Measurements from ENCODE around the gene GMEB2. TPM values are rescaled to one million over a fixed set of nuclear protein-coding genes. Genes with fewer than 3 reads are reported as not detected.

The GMEB2 gene
- total RNA-seq, 8 experiments from 2014 or later: 5.6 to 11.8 (median 8.4) TPM

DNA sequence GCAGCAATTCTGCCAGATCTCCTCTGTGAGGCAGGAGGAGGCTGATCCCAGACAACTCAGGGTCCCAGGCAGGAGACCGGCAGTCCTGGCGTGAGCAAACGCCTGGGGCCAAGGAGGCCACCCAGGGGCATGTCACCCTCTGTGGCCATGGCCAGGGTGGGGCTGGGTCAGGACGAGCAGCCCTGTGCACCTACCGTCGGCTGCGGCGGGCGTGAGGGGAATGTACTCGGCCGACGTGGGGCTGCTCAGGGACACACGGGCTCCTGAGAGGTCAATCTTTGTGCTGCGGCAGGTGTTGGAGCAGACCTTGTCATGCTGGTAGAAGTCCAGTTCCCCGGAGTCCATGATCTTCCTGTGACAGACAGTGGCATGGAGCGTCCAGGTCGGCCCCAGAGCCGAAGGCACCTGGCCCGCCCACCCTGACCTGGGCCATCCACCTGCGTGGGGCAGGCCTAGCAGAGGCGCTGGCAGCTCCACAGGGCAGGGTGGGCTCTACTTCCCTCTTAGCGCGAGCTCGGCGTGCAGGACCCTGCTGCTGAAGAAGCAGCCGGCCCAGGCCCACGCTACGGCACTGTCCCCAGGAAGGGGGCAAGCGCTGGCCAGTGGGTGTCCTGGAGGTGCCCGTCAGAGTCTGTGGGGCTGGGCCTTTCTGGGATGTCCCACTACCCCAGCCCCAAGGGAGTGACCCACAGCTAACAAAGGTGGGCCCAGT lies 31.3 kb downstream of the GMEB2 start:
- in situ Hi-C loops (cut with MboI; ENCODE audit: low pct_unique_long_range_greater_than_20kb in 2 of 9, low sequenced_read_pairs in 9 of 9, unreplicated experiment in 9 of 9): no loop called here
- H3K4me1 ChIP-seq (replicated peaks in 1 of 2): no peaks in the 10 kb centered on the region

DNA sequence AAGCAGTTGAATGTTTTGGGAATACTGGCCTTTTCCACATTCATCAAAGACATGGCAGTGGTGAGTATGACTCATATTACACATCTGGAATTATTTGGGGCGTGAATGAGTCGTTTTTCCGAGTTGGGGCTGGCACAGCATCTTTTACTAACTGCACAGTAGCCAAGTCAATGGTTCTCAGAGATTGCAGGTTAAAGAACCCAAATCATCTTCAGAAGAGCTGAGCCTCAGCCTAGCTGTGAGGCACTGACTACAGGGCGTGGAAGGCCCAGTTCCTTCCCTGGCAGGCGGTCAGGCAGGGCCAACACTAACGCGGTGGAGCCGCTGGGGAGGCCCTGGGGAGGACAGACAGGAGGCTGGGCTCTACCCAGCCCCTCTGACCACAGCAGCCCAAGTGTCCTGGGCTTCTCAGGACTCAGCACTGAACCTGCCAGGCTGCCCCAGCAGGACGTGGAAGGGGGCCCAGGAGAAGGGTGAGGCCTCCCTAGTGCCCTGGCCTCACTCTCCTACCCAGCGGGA lies 32.8 kb downstream of the GMEB2 start:
- no peak overlapping the region for H3K27ac ChIP-seq
- no peak overlapping the region for H3K4me3 ChIP-seq
- in situ Hi-C loops (cut with MboI; ENCODE audit: low pct_unique_long_range_greater_than_20kb in 2 of 9, low sequenced_read_pairs in 9 of 9, unreplicated experiment in 9 of 9): no loop called here
- peak in 3 of 8 experiments; percentile 10 to 77 (median 59) for ATAC-seq (replicated peaks in 6 of 8)
- no peaks in the 10 kb centered on the region for H3K4me1 ChIP-seq (replicated peaks in 1 of 2)
- 0 to 100% (median 70%) methylated on average over 1 to 3 of the region's 10 CpGs; no CpG with 5 or more reads in 6 of the 10 experiments for WGBS, 10 experiments

More for the DNA sequence above, 31.3 kb downstream of the GMEB2 start:
- peak in 2 of 8 experiments; percentile 7 to 30 for ATAC-seq (replicated peaks in 6 of 8)
- H3K27ac ChIP-seq: no peak overlapping the region
- H3K4me3 ChIP-seq: no peak overlapping the region
- WGBS, 10 experiments: 77 to 100% methylated on average over 4 to 6 of the region's 30 CpGs; no CpG with 5 or more reads in 8 of the 10 experiments

DNA sequence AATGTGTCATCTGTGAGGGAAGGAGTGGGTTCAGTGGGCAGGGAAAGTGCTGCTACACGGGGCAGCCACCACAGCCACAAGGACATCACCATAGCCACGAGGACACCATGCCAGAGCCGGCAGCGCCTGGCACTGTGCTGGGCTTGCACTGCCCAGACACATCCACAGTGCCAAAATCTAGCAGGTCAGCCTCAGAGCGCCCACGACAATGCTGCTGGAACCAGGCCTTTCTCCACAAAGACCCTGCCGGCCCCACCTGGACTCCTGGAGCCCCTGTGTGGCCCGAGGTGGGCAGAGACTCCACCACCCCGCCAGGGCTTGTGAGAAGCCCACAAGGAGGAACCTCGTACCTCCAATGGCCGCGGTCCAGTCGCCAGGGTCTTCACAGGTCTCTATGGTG lies 34.2 kb downstream of the GMEB2 start:
- ATAC-seq (replicated peaks in 6 of 8): peak in 1 of 8 experiments; percentile 10
- Histone ChIP-seq H3K27ac (no peak overlapping the region), H3K4me3 (no peak overlapping the region), H3K4me1 (replicated peaks in 1 of 2) (no peaks in the 10 kb centered on the region)
- WGBS, 10 experiments: 90 to 100% (median 91%) methylated on average over 2 to 4 of the region's 13 CpGs; no CpG with 5 or more reads in 6 of the 10 experiments
- in situ Hi-C loops (cut with MboI; ENCODE audit: low pct_unique_long_range_greater_than_20kb in 2 of 9, low sequenced_read_pairs in 9 of 9, unreplicated experiment in 9 of 9): no loop called here

DNA sequence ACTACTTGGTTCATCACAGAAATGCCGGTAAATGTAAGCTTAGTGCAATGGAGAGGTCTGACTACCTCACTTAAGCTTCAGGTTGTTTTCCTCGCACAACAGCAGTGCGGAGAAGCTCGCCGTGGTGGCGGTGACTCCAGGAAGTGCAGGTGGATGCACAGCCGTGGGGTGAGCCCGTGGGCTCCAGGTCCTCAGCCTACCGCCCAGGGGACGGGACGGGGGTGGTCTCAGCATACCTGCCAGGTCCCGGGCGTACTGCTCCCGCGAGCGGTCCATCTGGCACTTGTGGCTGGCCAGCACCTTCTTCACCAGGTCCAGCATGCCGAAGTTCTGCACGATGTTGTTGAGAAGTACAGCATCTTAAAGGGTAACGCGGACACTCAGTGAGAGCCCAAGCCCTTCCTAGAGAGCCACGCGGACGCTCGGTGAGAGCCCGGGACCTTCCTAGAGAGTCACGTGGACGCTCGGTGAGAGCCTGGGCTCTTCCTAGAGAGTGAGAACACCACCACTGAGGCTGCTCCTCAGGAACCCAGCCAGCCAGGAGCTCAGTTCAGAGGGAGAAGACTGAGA lies 35.0 kb downstream of the GMEB2 start:
- WGBS, 10 experiments: 80 to 100% (median 100%) methylated on average over 2 to 8 of the region's 28 CpGs; no CpG with 5 or more reads in 7 of the 10 experiments
- no peaks in the 10 kb centered on the region for H3K4me1 ChIP-seq (replicated peaks in 1 of 2)
- no peak for ATAC-seq (replicated peaks in 6 of 8)
- in situ Hi-C loops (cut with MboI; ENCODE audit: low pct_unique_long_range_greater_than_20kb in 2 of 9, low sequenced_read_pairs in 9 of 9, unreplicated experiment in 9 of 9): no loop called here
- H3K27ac ChIP-seq: no peak overlapping the region
- no peak overlapping the region for H3K4me3 ChIP-seq

- ATAC-seq (replicated peaks in 6 of 8): no peak
- in situ Hi-C loops (cut with MboI; ENCODE audit: low pct_unique_long_range_greater_than_20kb in 2 of 9, low sequenced_read_pairs in 9 of 9, unreplicated experiment in 9 of 9): no loop called here
- no peak overlapping the region for H3K27ac ChIP-seq
- no peaks in the 10 kb centered on the region for H3K4me1 ChIP-seq (replicated peaks in 1 of 2)
- no peak overlapping the region for H3K4me3 ChIP-seq
- 90 to 100% (median 100%) methylated on average over 1 to 3 of the region's 4 CpGs; no CpG with 5 or more reads in 5 of the 10 experiments for WGBS, 10 experiments
Observed at GRCh38 chr20:63591147-63591533, 35.8 kb downstream of the GMEB2 start.

GRCh38 chr20:63590218-63591146 lies 36.4 kb downstream of the GMEB2 start:
- Histone ChIP-seq H3K4me1 (replicated peaks in 1 of 2) (no peaks in the 10 kb centered on the region), H3K4me3 (no peak overlapping the region), H3K27ac (no peak overlapping the region)
- in situ Hi-C loops (cut with MboI; ENCODE audit: low pct_unique_long_range_greater_than_20kb in 2 of 9, low sequenced_read_pairs in 9 of 9, unreplicated experiment in 9 of 9): no loop called here
- ATAC-seq (replicated peaks in 6 of 8): peak in 2 of 8 experiments; percentile 12 to 14
- WGBS, 10 experiments: 72 to 97% methylated on average over 5 to 7 of the region's 52 CpGs; no CpG with 5 or more reads in 8 of the 10 experiments

DNA sequence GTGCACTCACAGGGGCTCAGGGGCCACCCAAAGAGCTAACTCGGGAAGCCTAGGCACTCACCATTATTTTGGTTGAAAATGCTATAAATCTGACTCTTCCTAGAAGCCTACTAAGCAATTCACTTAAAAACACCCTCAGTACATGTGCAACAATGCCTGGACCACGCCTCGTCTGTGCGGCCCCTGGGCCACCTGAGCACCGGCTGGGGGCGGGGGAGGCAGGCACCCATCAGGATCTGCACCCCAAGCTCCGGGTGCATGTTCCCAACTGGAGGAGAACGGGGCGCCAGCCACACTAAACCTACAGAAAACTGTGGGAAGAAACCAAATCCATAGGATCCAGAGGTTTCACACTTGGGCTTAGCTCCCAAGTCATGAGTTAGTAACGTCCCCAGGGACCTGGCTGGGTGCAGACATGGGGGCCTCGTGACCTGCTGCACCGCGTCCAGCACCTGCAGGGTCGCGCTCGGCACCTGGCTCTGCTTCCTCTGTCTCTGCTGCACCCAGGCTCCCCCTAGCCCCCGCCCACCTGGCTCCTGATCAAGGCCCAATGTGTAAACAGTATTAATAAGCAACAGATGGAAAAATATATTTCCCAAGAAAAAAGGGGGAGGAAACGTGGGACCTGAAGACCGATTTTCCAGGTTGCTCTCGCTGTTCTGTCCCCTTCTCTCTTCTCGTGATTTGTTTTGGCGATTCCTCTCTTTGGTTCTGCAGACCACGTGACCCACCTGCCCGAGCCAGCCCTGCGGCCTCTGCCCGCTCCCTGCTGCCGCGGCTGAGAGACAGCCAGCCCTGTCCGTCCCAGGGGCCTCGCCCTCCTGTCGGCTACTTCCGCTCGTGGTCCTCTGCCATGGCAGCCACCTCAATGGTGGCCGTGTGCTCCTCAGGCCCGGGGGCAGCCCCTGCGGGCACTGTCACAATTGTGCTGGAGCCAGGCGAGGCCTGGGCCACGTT lies 37.4 kb downstream of the GMEB2 start:
- WGBS, 10 experiments: 87 to 98% (median 94%) methylated on average over 3 to 12 of the region's 38 CpGs; no CpG with 5 or more reads in 5 of the 10 experiments
- Histone ChIP-seq H3K4me3 (no peak overlapping the region), H3K4me1 (replicated peaks in 1 of 2) (no peaks in the 10 kb centered on the region), H3K27ac (no peak overlapping the region)
- in situ Hi-C loops (cut with MboI; ENCODE audit: low pct_unique_long_range_greater_than_20kb in 2 of 9, low sequenced_read_pairs in 9 of 9, unreplicated experiment in 9 of 9): no loop called here
- peak in 2 of 8 experiments; percentile 5 to 12 for ATAC-seq (replicated peaks in 6 of 8)

- peak in 3 of 8 experiments; percentile 10 to 31 (median 15) for ATAC-seq (replicated peaks in 6 of 8)
- WGBS, 10 experiments: 100% methylated on average over 2 of the region's 11 CpGs; no CpG with 5 or more reads in 8 of the 10 experiments
- no peaks in the 10 kb centered on the region for H3K4me1 ChIP-seq (replicated peaks in 1 of 2)
- no peak overlapping the region for H3K27ac ChIP-seq
- no peak overlapping the region for H3K4me3 ChIP-seq
- in situ Hi-C loops (cut with MboI; ENCODE audit: low pct_unique_long_range_greater_than_20kb in 2 of 9, low sequenced_read_pairs in 9 of 9, unreplicated experiment in 9 of 9): no loop called here
Observed at GRCh38 chr20:63588641-63589041, 38.3 kb downstream of the GMEB2 start.

GRCh38 chr20:63587776-63588591 lies 38.9 kb downstream of the GMEB2 start:
- no peak for ATAC-seq (replicated peaks in 6 of 8)
- no peak overlapping the region for H3K27ac ChIP-seq
- no peak overlapping the region for H3K4me3 ChIP-seq
- in situ Hi-C loops (cut with MboI; ENCODE audit: low pct_unique_long_range_greater_than_20kb in 2 of 9, low sequenced_read_pairs in 9 of 9, unreplicated experiment in 9 of 9): no loop called here
- peaks cover 0 to 3% of the 10 kb centered on the region in 2 donors for H3K4me1 ChIP-seq (replicated peaks in 1 of 2)
- WGBS, 10 experiments: 68 to 100% (median 87%) methylated on average over 1 to 8 of the region's 19 CpGs; no CpG with 5 or more reads in 1 of the 10 experiments

GRCh38 chr20:63587256-63587655 lies 39.6 kb downstream of the GMEB2 start:
- peaks cover 3% of the 10 kb centered on the region in 2 donors for H3K4me1 ChIP-seq (replicated peaks in 1 of 2)
- in situ Hi-C loops (cut with MboI; ENCODE audit: low pct_unique_long_range_greater_than_20kb in 2 of 9, low sequenced_read_pairs in 9 of 9, unreplicated experiment in 9 of 9): no loop called here
- H3K4me3 ChIP-seq: no peak overlapping the region
- no peak overlapping the region for H3K27ac ChIP-seq
- 90 to 100% (median 95%) methylated on average over 3 to 5 of the region's 12 CpGs; no CpG with 5 or more reads in 6 of the 10 experiments for whole genome bisulfite sequencing, 10 experiments
- ATAC-seq (replicated peaks in 6 of 8): no peak

GRCh38 chr20:63586797-63587196 lies 40.1 kb downstream of the GMEB2 start:
- Histone ChIP-seq H3K4me1 (replicated peaks in 1 of 2) (peaks cover 3% of the 10 kb centered on the region in 2 donors), H3K27ac (no peak overlapping the region), H3K4me3 (no peak overlapping the region)
- no peak for ATAC-seq (replicated peaks in 6 of 8)
- in situ Hi-C loops (cut with MboI; ENCODE audit: low pct_unique_long_range_greater_than_20kb in 2 of 9, low sequenced_read_pairs in 9 of 9, unreplicated experiment in 9 of 9): no loop called here
- 81 to 100% (median 82%) methylated on average over 2 to 6 of the region's 17 CpGs; no CpG with 5 or more reads in 5 of the 10 experiments for WGBS, 10 experiments
